GM18519 (cell line): Measurements from ENCODE around the gene MYLK.
"Not testable (repeated sequence)": the region's sequence is repeated elsewhere in the genome, so short reads cannot be mapped to it uniquely, and the experiment has no call there.

Experiments
- ATAC-seq: cut with Tn5 transposase; IDR thresholded peaks from one replicate; pipeline ENCODE4 v1.9.1; 2021; ENCODE audit warnings: mild to moderate bottlenecking, moderate library complexity; ENCODE audit not compliant: unreplicated experiment, low FRiP score

The MYLK gene

GRCh38 chr3:123755501-123755900 lies 128.6 kb downstream of the MYLK start:
- ATAC-seq = no peak

GRCh38 chr3:123755085-123755484 lies 129.0 kb downstream of the MYLK start:
- no peak for ATAC-seq

GRCh38 chr3:123753286-123753685 lies 130.8 kb downstream of the MYLK start:
- no peak for ATAC-seq

- no peak for ATAC-seq
These were observed 131.9 kb downstream of the MYLK start for GRCh38 chr3:123752228-123752627.

GRCh38 chr3:123751433-123751832 lies 132.7 kb downstream of the MYLK start:
- ATAC-seq = no peak

GRCh38 chr3:123750659-123751420 lies 133.3 kb downstream of the MYLK start:
- no peak for ATAC-seq

- no peak for ATAC-seq
These were observed 133.9 kb downstream of the MYLK start for GRCh38 chr3:123750209-123750608.

- no peak for ATAC-seq
These were observed 134.4 kb downstream of the MYLK start for GRCh38 chr3:123749711-123750110.

GRCh38 chr3:123745184-123745855 lies 138.8 kb downstream of the MYLK start:
- no peak for ATAC-seq

- ATAC-seq = no peak
These were observed 140.1 kb downstream of the MYLK start for GRCh38 chr3:123744064-123744463.

GRCh38 chr3:123743121-123743520 lies 141.0 kb downstream of the MYLK start:
- ATAC-seq = no peak

- no peak for ATAC-seq
These were observed 143.1 kb downstream of the MYLK start for GRCh38 chr3:123741041-123741511.

GRCh38 chr3:123740391-123740822 lies 143.7 kb downstream of the MYLK start:
- ATAC-seq = no peak

- no peak for ATAC-seq
These were observed 144.4 kb downstream of the MYLK start for GRCh38 chr3:123739754-123740153.

GRCh38 chr3:123739106-123739505 lies 145.0 kb downstream of the MYLK start:
- no peak for ATAC-seq

- ATAC-seq = not testable (repeated sequence)
These were observed 145.6 kb downstream of the MYLK start for GRCh38 chr3:123738522-123738921.

GRCh38 chr3:123737168-123737567 lies 147.0 kb downstream of the MYLK start:
- ATAC-seq = no peak

- no peak for ATAC-seq
These were observed 148.7 kb downstream of the MYLK start for GRCh38 chr3:123735456-123735855.

GRCh38 chr3:123734527-123734902 lies 149.6 kb downstream of the MYLK start:
- no peak for ATAC-seq

- no peak for ATAC-seq
These were observed 150.2 kb downstream of the MYLK start for GRCh38 chr3:123733805-123734526.

GRCh38 chr3:123733341-123733740 lies 150.8 kb downstream of the MYLK start:
- ATAC-seq = no peak
